HEK293 (cell line): ENCODE measurements around the gene SLC25A11.
A peak's percentile ranks its signal among the peaks of the same experiment; 100 is the strongest.
"Not testable (repeated sequence)": the region's sequence is repeated elsewhere in the genome, so short reads cannot be mapped to it uniquely, and the experiment has no call there.

Source experiments
- CTCF ChIA-PET: fragments of 350-600 bp; formaldehyde crosslinking; extraction: SDS; loops from one replicate; lab custom pipeline; 2021; ENCODE audit warnings: antibody characterized with exemption; lab: Yijun Ruan, JAX
- POLR2A ChIA-PET: fragments of 300-600 bp; formaldehyde crosslinking; extraction: SDS; loops from one replicate; lab custom pipeline; 2020; ENCODE audit warnings: antibody characterized with exemption, inconsistent platforms; lab: Yijun Ruan, JAX
- H3K27ac ChIP-seq: fragments of 200-500 bp; sonication (Bioruptor generic); 2 replicates; pipeline ENCODE4 v1.5.1; 2014; ENCODE audit warnings: low read depth, low read length, control low read depth, inconsistent platforms; ENCODE audit errors: extremely low read depth
- H3K36me3 ChIP-seq, 2 experiments: fragments of 200-500 bp in 1 of 2; sonication (Bioruptor generic) in 1 of 2; 1 replicate in 1 of 2; 2 replicates in 1 of 2; pipeline ENCODE4 v1.5.1; 2014 to 2017; ENCODE audit warnings: inconsistent platforms in 2 of 2, low read length in 2 of 2; ENCODE audit not compliant: control insufficient read depth in 2 of 2, insufficient read depth in 1 of 2
- H3K4me1 ChIP-seq: fragments of 200-500 bp; sonication (Bioruptor generic); 2 replicates; pipeline ENCODE4 v1.5.1; 2014; ENCODE audit warnings: mild to moderate bottlenecking, low read length, inconsistent platforms; ENCODE audit not compliant: control insufficient read depth, insufficient read depth
- H3K4me3 ChIP-seq: 2 replicates; pipeline ENCODE4 v1.5.1; 2011; ENCODE audit warnings: low read depth, mild to moderate bottlenecking, control low read depth, low read length, moderate library complexity
- H3K9me3 ChIP-seq: fragments of 200-500 bp; sonication (Bioruptor generic); 2 replicates; pipeline ENCODE4 v1.5.1; 2014; ENCODE audit warnings: low read depth, low read length, inconsistent platforms; ENCODE audit not compliant: control insufficient read depth, insufficient read depth
- OSR2 ChIP-seq: fragments of 450-650 bp; formaldehyde crosslinking; IDR thresholded peaks from 2 replicates; pipeline ENCODE4 v1.5.1; 2016; ENCODE audit warnings: missing biosample characterization, missing genetic modification characterization
- ZNF121 ChIP-seq: fragments of 450-650 bp; formaldehyde crosslinking; IDR thresholded peaks from 2 replicates; pipeline ENCODE4 v1.5.1; 2016; ENCODE audit warnings: missing biosample characterization, missing genetic modification characterization
- ZNF140 ChIP-seq: fragments of 450-650 bp; formaldehyde crosslinking; IDR thresholded peaks from 2 replicates; pipeline ENCODE4 v1.5.1; 2016; ENCODE audit warnings: missing biosample characterization, missing genetic modification characterization
- ZNF157 ChIP-seq: fragments of 450-650 bp; formaldehyde crosslinking; IDR thresholded peaks from 2 replicates; pipeline ENCODE4 v1.5.1; 2016; ENCODE audit warnings: missing biosample characterization, missing genetic modification characterization
- ZNF16 ChIP-seq: fragments of 450-650 bp; formaldehyde crosslinking; IDR thresholded peaks from 2 replicates; pipeline ENCODE4 v1.5.1; 2016; ENCODE audit warnings: low read depth, missing biosample characterization, missing genetic modification characterization
- ZNF311 ChIP-seq: fragments of 450-650 bp; formaldehyde crosslinking; IDR thresholded peaks from 2 replicates; pipeline ENCODE4 v1.5.1; 2017; ENCODE audit warnings: missing biosample characterization, missing genetic modification characterization, borderline replicate concordance
- ZNF341 ChIP-seq: fragments of 450-650 bp; formaldehyde crosslinking; IDR thresholded peaks from 2 replicates; pipeline ENCODE4; 2016; ENCODE audit warnings: low read depth, missing biosample characterization, missing genetic modification characterization
- ZNF621 ChIP-seq: fragments of 450-650 bp; formaldehyde crosslinking; IDR thresholded peaks from 2 replicates; pipeline ENCODE4 v1.5.1; 2017; ENCODE audit warnings: missing biosample characterization, missing genetic modification characterization
- ZNF677 ChIP-seq: fragments of 450-650 bp; IDR thresholded peaks from 2 replicates; pipeline ENCODE4 v1.5.0; 2018; ENCODE audit warnings: missing biosample characterization, mild to moderate bottlenecking, missing genetic modification characterization, moderate library complexity
- ZNF768 ChIP-seq: fragments of 450-650 bp; formaldehyde crosslinking; IDR thresholded peaks from 2 replicates; pipeline ENCODE4 v1.5.1; 2018; ENCODE audit warnings: missing biosample characterization, mild to moderate bottlenecking, missing genetic modification characterization
- TF ChIP-seq, protein P1 (sequence below): fragments of 450-650 bp; formaldehyde crosslinking; IDR thresholded peaks from 2 replicates; pipeline ENCODE4 v1.5.1; 2016; ENCODE audit warnings: missing biosample characterization, missing genetic modification characterization
- TF ChIP-seq, protein P2 (sequence below): fragments of 450-650 bp; formaldehyde crosslinking; IDR thresholded peaks from 2 replicates; pipeline ENCODE4 v1.5.0; 2017; ENCODE audit warnings: missing biosample characterization, missing genetic modification characterization, borderline replicate concordance
- TF ChIP-seq, protein P3 (sequence below): fragments of 450-650 bp; formaldehyde crosslinking; IDR thresholded peaks from 2 replicates; pipeline ENCODE4 v1.5.1; 2016; ENCODE audit warnings: missing biosample characterization, missing genetic modification characterization
- TF ChIP-seq, protein P4 (sequence below): fragments of 450-650 bp; formaldehyde crosslinking; conservative IDR thresholded peaks from 2 replicates; pipeline ENCODE4 v1.5.1; 2016; ENCODE audit warnings: low read depth, missing biosample characterization, missing genetic modification characterization

The SLC25A11 gene

DNA sequence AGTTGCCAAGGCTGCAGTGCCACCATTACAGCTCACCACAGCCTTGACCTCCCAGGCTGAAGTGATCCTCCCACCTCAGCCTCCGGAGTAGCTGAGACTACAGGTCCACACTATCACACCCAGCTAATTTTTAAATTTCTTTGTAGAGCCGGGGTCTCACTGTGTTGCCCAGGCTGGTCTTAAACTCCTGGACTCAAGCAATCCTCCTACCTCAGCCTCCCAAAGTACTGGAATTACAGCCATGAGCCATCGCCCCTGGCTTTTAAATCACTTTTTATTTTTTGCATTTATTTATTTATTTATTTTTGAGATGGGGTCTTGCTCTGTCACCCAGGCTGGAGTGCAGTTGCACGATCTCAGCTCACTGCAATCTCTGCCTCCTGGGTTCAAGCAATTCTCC is 25.3 kb downstream of the SLC25A11 start:
- H3K27ac ChIP-seq, H3K9me3 ChIP-seq, H3K4me1 ChIP-seq, H3K36me3 ChIP-seq, H3K4me3 ChIP-seq: not testable (repeated sequence)
- POLR2A ChIA-PET: interaction anchor here (0.9 to 1.3 kb wide), 2 partner anchors 12 to 25 kb away, joined by 3 read pairs; partner anchors contain the start of genes RNF167 and SLC25A11
- peak; percentile 86 for TF ChIP-seq ZNF121 (tag by site-specific recombination)
- CTCF ChIA-PET: interaction anchor here (0.6 to 1.0 kb wide), 3 partner anchors 108 to 335 kb away, joined by 3 to 5 read pairs (median 3); no protein-coding TSS in a partner anchor

DNA sequence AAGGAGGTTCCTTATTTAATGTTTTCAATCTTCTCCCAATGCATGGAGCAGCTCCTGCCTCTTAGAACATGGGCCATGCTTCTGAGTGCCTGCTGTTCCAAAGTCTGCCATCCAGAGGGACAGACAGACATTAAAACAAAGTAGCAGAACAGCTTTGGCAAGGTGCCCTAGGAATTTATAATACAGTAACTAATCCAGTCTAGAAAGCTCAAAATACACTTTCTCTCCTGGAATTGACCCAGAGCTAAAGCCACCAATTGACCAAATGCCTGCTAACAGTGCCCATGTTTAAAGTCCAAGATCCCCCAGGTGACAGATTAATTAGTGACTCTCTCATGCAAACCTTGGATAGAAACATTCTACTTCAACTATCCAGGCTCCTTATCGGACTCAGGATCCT is 25.9 kb downstream of the SLC25A11 start:
- Histone ChIP-seq H3K4me3 (no peak overlapping the region), H3K36me3 (no peaks in the 10 kb centered on the region; a peak in 1 of 3 replicates), H3K4me1 (no peaks in the 10 kb centered on the region; the same call in 1 of the 2 replicates), H3K27ac (no peak overlapping the region), H3K9me3 (no peaks in the 10 kb centered on the region)
- ChIA-PET CTCF (interaction anchor here (0.6 to 1.6 kb wide), 9 partner anchors 9 to 1262 kb away, joined by 3 to 6 read pairs (median 4); no protein-coding TSS in a partner anchor), POLR2A (interaction anchor here (0.6 to 1.3 kb wide), 5 partner anchors 9 to 195 kb away, joined by 3 to 7 read pairs (median 5); partner anchors contain the start of genes RNF167 and SLC25A11)
- TF ChIP-seq ZNF341 (tag by site-specific recombination): peak; percentile 74
- TF ChIP-seq, protein P1, sequence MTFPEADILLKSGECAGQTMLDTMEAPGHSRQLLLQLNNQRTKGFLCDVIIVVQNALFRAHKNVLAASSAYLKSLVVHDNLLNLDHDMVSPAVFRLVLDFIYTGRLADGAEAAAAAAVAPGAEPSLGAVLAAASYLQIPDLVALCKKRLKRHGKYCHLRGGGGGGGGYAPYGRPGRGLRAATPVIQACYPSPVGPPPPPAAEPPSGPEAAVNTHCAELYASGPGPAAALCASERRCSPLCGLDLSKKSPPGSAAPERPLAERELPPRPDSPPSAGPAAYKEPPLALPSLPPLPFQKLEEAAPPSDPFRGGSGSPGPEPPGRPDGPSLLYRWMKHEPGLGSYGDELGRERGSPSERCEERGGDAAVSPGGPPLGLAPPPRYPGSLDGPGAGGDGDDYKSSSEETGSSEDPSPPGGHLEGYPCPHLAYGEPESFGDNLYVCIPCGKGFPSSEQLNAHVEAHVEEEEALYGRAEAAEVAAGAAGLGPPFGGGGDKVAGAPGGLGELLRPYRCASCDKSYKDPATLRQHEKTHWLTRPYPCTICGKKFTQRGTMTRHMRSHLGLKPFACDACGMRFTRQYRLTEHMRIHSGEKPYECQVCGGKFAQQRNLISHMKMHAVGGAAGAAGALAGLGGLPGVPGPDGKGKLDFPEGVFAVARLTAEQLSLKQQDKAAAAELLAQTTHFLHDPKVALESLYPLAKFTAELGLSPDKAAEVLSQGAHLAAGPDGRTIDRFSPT: no peak

DNA sequence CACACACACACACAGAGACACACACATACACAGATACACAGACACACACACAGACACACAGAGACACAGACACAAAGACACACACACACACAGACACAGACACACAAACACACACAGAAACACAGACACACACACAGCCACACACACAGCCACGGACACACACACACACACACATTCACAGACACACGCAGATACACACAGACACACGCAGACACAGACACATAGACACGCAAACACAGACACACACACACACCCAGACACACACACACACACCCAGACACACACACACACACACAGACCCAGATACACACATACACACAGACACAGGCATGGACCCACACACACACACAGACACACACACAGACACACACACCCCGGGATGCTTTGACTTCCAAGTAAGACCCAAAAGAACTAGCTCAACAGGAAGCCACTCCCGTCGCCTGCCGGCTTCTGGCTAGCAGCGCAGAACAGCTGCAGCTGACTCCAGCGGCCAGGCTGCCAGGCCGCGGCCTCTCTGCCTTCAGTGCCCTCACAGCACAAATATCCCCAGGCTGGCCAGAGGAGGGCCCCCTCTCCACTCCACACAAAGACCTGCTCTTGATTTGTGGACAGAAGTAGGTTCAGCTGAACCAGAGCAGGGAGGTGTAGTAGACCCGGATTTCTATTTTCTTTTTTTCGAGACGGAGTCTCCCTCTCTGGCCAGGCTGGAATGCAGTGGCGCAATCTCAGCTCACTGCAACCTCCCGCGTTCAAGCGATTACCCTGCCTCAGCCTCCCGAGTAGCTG is 30.9 kb downstream of the SLC25A11 start:
- Histone ChIP-seq H3K27ac (0 out of 2 replicates have a peak overlapping the region, but pooled peaks have one; percentile 12), H3K9me3 (no peaks in the 10 kb centered on the region), H3K4me1 (no peaks in the 10 kb centered on the region; the same call in 1 of the 2 replicates), H3K4me3 (no peak overlapping the region), H3K36me3 (no peaks in the 10 kb centered on the region)
- POLR2A ChIA-PET: interaction anchor here (0.5 to 1.9 kb wide), 14 partner anchors 14 to 240 kb away, joined by 3 to 27 read pairs (median 4); partner anchors contain the start of genes ARRB2, INCA1, KIF1C and RNF167
- CTCF ChIA-PET: interaction anchor here (0.6 to 2.3 kb wide), 45 partner anchors 8 to 1162 kb away, joined by 3 to 23 read pairs (median 4); partner anchors contain the start of genes ARRB2, C17orf107, CAMTA2 and ENO3
- no peak for TF ChIP-seq ZNF140
- peak; percentile 75; the same call in 1 of the 2 replicates for TF ChIP-seq ZNF311 (tag by site-specific recombination)
- TF ChIP-seq ZNF768: no peak
- TF ChIP-seq, protein P2, sequence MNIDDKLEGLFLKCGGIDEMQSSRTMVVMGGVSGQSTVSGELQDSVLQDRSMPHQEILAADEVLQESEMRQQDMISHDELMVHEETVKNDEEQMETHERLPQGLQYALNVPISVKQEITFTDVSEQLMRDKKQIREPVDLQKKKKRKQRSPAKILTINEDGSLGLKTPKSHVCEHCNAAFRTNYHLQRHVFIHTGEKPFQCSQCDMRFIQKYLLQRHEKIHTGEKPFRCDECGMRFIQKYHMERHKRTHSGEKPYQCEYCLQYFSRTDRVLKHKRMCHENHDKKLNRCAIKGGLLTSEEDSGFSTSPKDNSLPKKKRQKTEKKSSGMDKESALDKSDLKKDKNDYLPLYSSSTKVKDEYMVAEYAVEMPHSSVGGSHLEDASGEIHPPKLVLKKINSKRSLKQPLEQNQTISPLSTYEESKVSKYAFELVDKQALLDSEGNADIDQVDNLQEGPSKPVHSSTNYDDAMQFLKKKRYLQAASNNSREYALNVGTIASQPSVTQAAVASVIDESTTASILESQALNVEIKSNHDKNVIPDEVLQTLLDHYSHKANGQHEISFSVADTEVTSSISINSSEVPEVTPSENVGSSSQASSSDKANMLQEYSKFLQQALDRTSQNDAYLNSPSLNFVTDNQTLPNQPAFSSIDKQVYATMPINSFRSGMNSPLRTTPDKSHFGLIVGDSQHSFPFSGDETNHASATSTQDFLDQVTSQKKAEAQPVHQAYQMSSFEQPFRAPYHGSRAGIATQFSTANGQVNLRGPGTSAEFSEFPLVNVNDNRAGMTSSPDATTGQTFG (tag by site-specific recombination): no peak
- no peak for TF ChIP-seq ZNF677 (tag by site-specific recombination)
- TF ChIP-seq ZNF16 (tag by site-specific recombination): no peak
- 0 out of 2 replicates have a peak, but pooled peaks have one; percentile 50 for TF ChIP-seq ZNF157 (tag by site-specific recombination)
- TF ChIP-seq, protein P3, sequence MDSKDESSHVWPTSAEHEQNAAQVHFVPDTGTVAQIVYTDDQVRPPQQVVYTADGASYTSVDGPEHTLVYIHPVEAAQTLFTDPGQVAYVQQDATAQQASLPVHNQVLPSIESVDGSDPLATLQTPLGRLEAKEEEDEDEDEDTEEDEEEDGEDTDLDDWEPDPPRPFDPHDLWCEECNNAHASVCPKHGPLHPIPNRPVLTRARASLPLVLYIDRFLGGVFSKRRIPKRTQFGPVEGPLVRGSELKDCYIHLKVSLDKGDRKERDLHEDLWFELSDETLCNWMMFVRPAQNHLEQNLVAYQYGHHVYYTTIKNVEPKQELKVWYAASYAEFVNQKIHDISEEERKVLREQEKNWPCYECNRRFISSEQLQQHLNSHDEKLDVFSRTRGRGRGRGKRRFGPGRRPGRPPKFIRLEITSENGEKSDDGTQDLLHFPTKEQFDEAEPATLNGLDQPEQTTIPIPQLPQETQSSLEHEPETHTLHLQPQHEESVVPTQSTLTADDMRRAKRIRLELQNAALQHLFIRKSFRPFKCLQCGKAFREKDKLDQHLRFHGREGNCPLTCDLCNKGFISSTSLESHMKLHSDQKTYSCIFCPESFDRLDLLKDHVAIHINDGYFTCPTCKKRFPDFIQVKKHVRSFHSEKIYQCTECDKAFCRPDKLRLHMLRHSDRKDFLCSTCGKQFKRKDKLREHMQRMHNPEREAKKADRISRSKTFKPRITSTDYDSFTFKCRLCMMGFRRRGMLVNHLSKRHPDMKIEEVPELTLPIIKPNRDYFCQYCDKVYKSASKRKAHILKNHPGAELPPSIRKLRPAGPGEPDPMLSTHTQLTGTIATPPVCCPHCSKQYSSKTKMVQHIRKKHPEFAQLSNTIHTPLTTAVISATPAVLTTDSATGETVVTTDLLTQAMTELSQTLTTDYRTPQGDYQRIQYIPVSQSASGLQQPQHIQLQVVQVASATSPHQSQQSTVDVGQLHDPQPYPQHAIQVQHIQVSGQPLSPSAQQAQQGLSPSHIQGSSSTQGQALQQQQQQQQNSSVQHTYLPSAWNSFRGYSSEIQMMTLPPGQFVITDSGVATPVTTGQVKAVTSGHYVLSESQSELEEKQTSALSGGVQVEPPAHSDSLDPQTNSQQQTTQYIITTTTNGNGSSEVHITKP (tag by site-specific recombination): no peak
- TF ChIP-seq, protein P4, sequence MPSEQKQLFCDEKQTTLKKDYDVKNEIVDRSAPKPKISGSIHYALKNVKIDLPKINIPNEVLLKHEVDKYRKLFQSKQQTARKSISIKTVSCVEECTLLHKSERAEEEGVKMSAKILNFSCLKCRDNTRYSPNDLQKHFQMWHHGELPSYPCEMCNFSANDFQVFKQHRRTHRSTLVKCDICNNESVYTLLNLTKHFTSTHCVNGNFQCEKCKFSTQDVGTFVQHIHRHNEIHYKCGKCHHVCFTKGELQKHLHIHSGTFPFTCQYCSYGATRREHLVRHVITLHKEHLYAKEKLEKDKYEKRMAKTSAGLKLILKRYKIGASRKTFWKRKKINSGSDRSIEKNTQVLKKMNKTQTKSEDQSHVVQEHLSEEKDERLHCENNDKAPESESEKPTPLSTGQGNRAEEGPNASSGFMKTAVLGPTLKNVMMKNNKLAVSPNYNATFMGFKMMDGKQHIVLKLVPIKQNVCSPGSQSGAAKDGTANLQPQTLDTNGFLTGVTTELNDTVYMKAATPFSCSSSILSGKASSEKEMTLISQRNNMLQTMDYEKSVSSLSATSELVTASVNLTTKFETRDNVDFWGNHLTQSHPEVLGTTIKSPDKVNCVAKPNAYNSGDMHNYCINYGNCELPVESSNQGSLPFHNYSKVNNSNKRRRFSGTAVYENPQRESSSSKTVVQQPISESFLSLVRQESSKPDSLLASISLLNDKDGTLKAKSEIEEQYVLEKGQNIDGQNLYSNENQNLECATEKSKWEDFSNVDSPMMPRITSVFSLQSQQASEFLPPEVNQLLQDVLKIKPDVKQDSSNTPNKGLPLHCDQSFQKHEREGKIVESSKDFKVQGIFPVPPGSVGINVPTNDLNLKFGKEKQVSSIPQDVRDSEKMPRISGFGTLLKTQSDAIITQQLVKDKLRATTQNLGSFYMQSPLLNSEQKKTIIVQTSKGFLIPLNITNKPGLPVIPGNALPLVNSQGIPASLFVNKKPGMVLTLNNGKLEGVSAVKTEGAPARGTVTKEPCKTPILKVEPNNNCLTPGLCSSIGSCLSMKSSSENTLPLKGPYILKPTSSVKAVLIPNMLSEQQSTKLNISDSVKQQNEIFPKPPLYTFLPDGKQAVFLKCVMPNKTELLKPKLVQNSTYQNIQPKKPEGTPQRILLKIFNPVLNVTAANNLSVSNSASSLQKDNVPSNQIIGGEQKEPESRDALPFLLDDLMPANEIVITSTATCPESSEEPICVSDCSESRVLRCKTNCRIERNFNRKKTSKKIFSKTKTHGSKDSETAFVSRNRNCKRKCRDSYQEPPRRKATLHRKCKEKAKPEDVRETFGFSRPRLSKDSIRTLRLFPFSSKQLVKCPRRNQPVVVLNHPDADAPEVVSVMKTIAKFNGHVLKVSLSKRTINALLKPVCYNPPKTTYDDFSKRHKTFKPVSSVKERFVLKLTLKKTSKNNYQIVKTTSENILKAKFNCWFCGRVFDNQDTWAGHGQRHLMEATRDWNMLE: no peak
- TF ChIP-seq OSR2: peak; percentile 21; the same call in 1 of the 2 replicates
- TF ChIP-seq ZNF621: no peak
